ENCODE measurements around the gene NRXN3.
A peak's percentile ranks its signal among the peaks of the same experiment; 100 is the strongest.

NRXN3 gene

GRCh38 chr14:79881299-79881698 is 1711.1 kb downstream of the NRXN3 start:
- H4K20me1 ChIP-seq: no peaks in the 10 kb centered on the region
- H3K27ac ChIP-seq: no peak overlapping the region
- no peak for TF ChIP-seq Cebpa-rat (IDR thresholded peaks at IDR 0.05)
- H3K4me2 ChIP-seq: no peak overlapping the region
- H3K9me3 ChIP-seq (replicated peaks in 1 of 11): peaks cover 0 to 5% (median 0%) of the 10 kb centered on the region in 11 experiments; a peak in 1 of 22 replicates
- H3K9ac ChIP-seq: no peak overlapping the region
- no peak overlapping the region for H3K4me3 ChIP-seq
- no peaks in the 10 kb centered on the region for H3K36me3 ChIP-seq
- no peaks in the 10 kb centered on the region for H3K27me3 ChIP-seq
- H3K4me1 ChIP-seq: no peaks in the 10 kb centered on the region

- H4K20me1 ChIP-seq: no peaks in the 10 kb centered on the region
- no peak overlapping the region for H3K27ac ChIP-seq
- H3K4me2 ChIP-seq: no peak overlapping the region
- TF ChIP-seq Cebpa-rat (IDR thresholded peaks at IDR 0.05): no peak
- no peaks in the 10 kb centered on the region for H3K27me3 ChIP-seq
- H3K9ac ChIP-seq: no peak overlapping the region
- no peaks in the 10 kb centered on the region for H3K9me3 ChIP-seq (replicated peaks in 1 of 11)
- H3K36me3 ChIP-seq: no peaks in the 10 kb centered on the region
- H3K4me1 ChIP-seq: no peaks in the 10 kb centered on the region
- no peak overlapping the region for H3K4me3 ChIP-seq
These were observed 1720.4 kb downstream of the NRXN3 start for GRCh38 chr14:79890527-79890926.

GRCh38 chr14:79896009-79896408 is 1725.8 kb downstream of the NRXN3 start:
- no peaks in the 10 kb centered on the region for H4K20me1 ChIP-seq

GRCh38 chr14:79899610-79900009 is 1729.4 kb downstream of the NRXN3 start:
- H3K9ac ChIP-seq: no peak overlapping the region
- H3K4me1 ChIP-seq: no peaks in the 10 kb centered on the region; a peak in 1 of 20 replicates
- no peaks in the 10 kb centered on the region for H3K27me3 ChIP-seq
- no peak for TF ChIP-seq Cebpa-rat (IDR thresholded peaks at IDR 0.05)
- H3K4me2 ChIP-seq: no peak overlapping the region
- H3K4me3 ChIP-seq: no peak overlapping the region
- H4K20me1 ChIP-seq: no peaks in the 10 kb centered on the region
- no peak overlapping the region for H3K27ac ChIP-seq
- H3K9me3 ChIP-seq (replicated peaks in 1 of 11): peaks cover 0 to 22% (median 7%) of the 10 kb centered on the region in 11 experiments; a peak in 8 of 22 replicates
- H3K36me3 ChIP-seq: no peaks in the 10 kb centered on the region

More at GRCh38 chr14:79896009-79896408, 1725.8 kb downstream of the NRXN3 start:
- no peak for TF ChIP-seq Cebpa-rat (IDR thresholded peaks at IDR 0.05)
- Histone ChIP-seq H3K4me3 (no peak overlapping the region), H3K4me1 (no peaks in the 10 kb centered on the region; a peak in 1 of 20 replicates), H3K27me3 (no peaks in the 10 kb centered on the region), H3K9me3 (replicated peaks in 1 of 11) (peaks cover 0 to 17% (median 7%) of the 10 kb centered on the region in 11 experiments; a peak in 7 of 22 replicates), H3K4me2 (0 out of 22 replicates have a peak overlapping the region, but pooled peaks of 1 of the 11 experiments have one; percentile 14), H3K9ac (no peak overlapping the region), H3K27ac (no peak overlapping the region), H3K36me3 (no peaks in the 10 kb centered on the region)

- Histone ChIP-seq H3K27ac (no peak overlapping the region), H3K9me3 (replicated peaks in 1 of 11) (peaks cover 0 to 11% (median 3%) of the 10 kb centered on the region in 11 experiments; a peak in 7 of 22 replicates), H4K20me1 (no peaks in the 10 kb centered on the region), H3K4me1 (no peaks in the 10 kb centered on the region), H3K36me3 (no peaks in the 10 kb centered on the region), H3K27me3 (no peaks in the 10 kb centered on the region), H3K4me3 (no peak overlapping the region), H3K9ac (no peak overlapping the region), H3K4me2 (no peak overlapping the region)
- TF ChIP-seq Cebpa-rat (IDR thresholded peaks at IDR 0.05): no peak
These were observed 1734.3 kb downstream of the NRXN3 start for GRCh38 chr14:79904497-79904896.

- Histone ChIP-seq H3K36me3 (no peaks in the 10 kb centered on the region), H3K9me3 (replicated peaks in 1 of 11) (peaks cover 0 to 5% (median 0%) of the 10 kb centered on the region in 11 experiments; a peak in 2 of 22 replicates), H3K4me1 (no peaks in the 10 kb centered on the region), H3K27ac (no peak overlapping the region), H3K9ac (no peak overlapping the region), H4K20me1 (no peaks in the 10 kb centered on the region), H3K4me2 (no peak overlapping the region), H3K27me3 (no peaks in the 10 kb centered on the region), H3K4me3 (no peak overlapping the region)
- TF ChIP-seq Cebpa-rat (IDR thresholded peaks at IDR 0.05): no peak
These were observed 1736.8 kb downstream of the NRXN3 start for GRCh38 chr14:79906994-79907393.

GRCh38 chr14:79910086-79910485 is 1739.9 kb downstream of the NRXN3 start:
- Histone ChIP-seq H3K4me2 (no peak overlapping the region), H3K27me3 (no peaks in the 10 kb centered on the region), H3K9me3 (replicated peaks in 1 of 11) (no peaks in the 10 kb centered on the region; a peak in 1 of 22 replicates), H3K36me3 (no peaks in the 10 kb centered on the region), H4K20me1 (no peaks in the 10 kb centered on the region), H3K4me3 (no peak overlapping the region), H3K9ac (no peak overlapping the region), H3K4me1 (no peaks in the 10 kb centered on the region), H3K27ac (no peak overlapping the region)
- no peak for TF ChIP-seq Cebpa-rat (IDR thresholded peaks at IDR 0.05)

GRCh38 chr14:79911744-79912143 is 1741.6 kb downstream of the NRXN3 start:
- Histone ChIP-seq H3K4me1 (no peaks in the 10 kb centered on the region), H3K9ac (no peak overlapping the region), H3K27ac (no peak overlapping the region)

GRCh38 chr14:79914595-79914994 is 1744.4 kb downstream of the NRXN3 start:
- Histone ChIP-seq H3K4me3 (no peak overlapping the region), H3K36me3 (no peaks in the 10 kb centered on the region), H3K9me3 (replicated peaks in 1 of 11) (no peaks in the 10 kb centered on the region), H4K20me1 (no peaks in the 10 kb centered on the region), H3K4me2 (no peak overlapping the region), H3K4me1 (no peaks in the 10 kb centered on the region), H3K27ac (no peak overlapping the region), H3K27me3 (no peaks in the 10 kb centered on the region), H3K9ac (no peak overlapping the region)
- no peak for TF ChIP-seq Cebpa-rat (IDR thresholded peaks at IDR 0.05)

More at GRCh38 chr14:79911744-79912143, 1741.6 kb downstream of the NRXN3 start:
- no peak overlapping the region for H3K4me2 ChIP-seq
- no peak for TF ChIP-seq Cebpa-rat (IDR thresholded peaks at IDR 0.05)
- no peaks in the 10 kb centered on the region for H4K20me1 ChIP-seq
- H3K9me3 ChIP-seq (replicated peaks in 1 of 11): no peaks in the 10 kb centered on the region; a peak in 1 of 22 replicates
- H3K36me3 ChIP-seq: no peaks in the 10 kb centered on the region
- H3K4me3 ChIP-seq: no peak overlapping the region
- H3K27me3 ChIP-seq: no peaks in the 10 kb centered on the region

- no peak for TF ChIP-seq Cebpa-rat (IDR thresholded peaks at IDR 0.05)
- Histone ChIP-seq H3K4me1 (no peaks in the 10 kb centered on the region), H3K4me2 (no peak overlapping the region), H4K20me1 (no peaks in the 10 kb centered on the region), H3K9me3 (replicated peaks in 1 of 11) (no peaks in the 10 kb centered on the region), H3K36me3 (no peaks in the 10 kb centered on the region), H3K27ac (no peak overlapping the region), H3K4me3 (no peak overlapping the region), H3K27me3 (no peaks in the 10 kb centered on the region), H3K9ac (no peak overlapping the region)
These were observed 1745.2 kb downstream of the NRXN3 start for GRCh38 chr14:79915406-79915805.

Data from BLaER1 treated with 17β-estradiol and CSF1 and Interleukin-3, amounts not matched to agents 10 nM and 100 nM (cell line).